Measurements from ENCODE around the gene DENND4A. TPM values are rescaled to one million over a fixed set of nuclear protein-coding genes. Genes with fewer than 3 reads are reported as not detected.

The DENND4A gene
- total and polyA plus RNA-seq, 2 of the 4 experiments (the other 2 are of a cell fraction), result 4.1 to 17.7 TPM

- no TSS peak for BruUV-seq (replicated peaks)
- H2AK5ac ChIP-seq (ENCODE audit: low read depth, low read length), result no peak overlapping the region
- no peak overlapping the region for H3K23ac ChIP-seq (ENCODE audit: low read depth, low read length)
- no peak overlapping the region for H3K9ac ChIP-seq (ENCODE audit: low read depth, low read length)
- H3K9me1 ChIP-seq (ENCODE audit: insufficient read depth, low read length), result peaks cover 5% of the 10 kb centered on the region; the same call in 1 of the 2 replicates
- no peak overlapping the region for H3K27ac ChIP-seq (ENCODE audit: insufficient read depth, low read length)
- H3K4me2 ChIP-seq (ENCODE audit: low read depth, low read length), result no peak overlapping the region
- no peaks in the 10 kb centered on the region for H3K9me3 ChIP-seq (ENCODE audit: control insufficient read depth, insufficient read depth, low read length)
- H3K14ac ChIP-seq (replicated peaks; ENCODE audit: low read depth, low read length), result no peak overlapping the region
- peaks cover 24 to 44% of the 10 kb centered on the region in 2 experiments for H3K79me1 ChIP-seq (ENCODE audit: low read depth in 1 of 2, low read length in 2 of 2)
- CTCF ChIA-PET, result no interaction called here
- DNase-seq (no peak), ATAC-seq (ENCODE audit: low read depth) (no peak)
- no peak overlapping the region for H2BK15ac ChIP-seq (ENCODE audit: low read depth, low read length)
- H3K4me1 ChIP-seq (ENCODE audit: control insufficient read depth, insufficient read depth, low read length), result no peaks in the 10 kb centered on the region
- H2BK5ac ChIP-seq (ENCODE audit: low read depth, low read length, poor library complexity, severe bottlenecking), result no peak overlapping the region
- dilution Hi-C loops (cut with HindIII; ENCODE audit: low sequenced_read_pairs, unreplicated experiment), result no loop called here
- no peaks in the 10 kb centered on the region for H3K27me3 ChIP-seq (ENCODE audit: control insufficient read depth, insufficient read depth, low read length)
- TF ChIP-seq USF2 (IDR thresholded peaks at IDR 0.05; ENCODE audit: low read depth, low read length), result no peak
- TF ChIP-seq MXI1 (IDR thresholded peaks at IDR 0.05; ENCODE audit: borderline replicate concordance, low read depth, low read length), result no peak
- no peak for TF ChIP-seq ELK1 (IDR thresholded peaks at IDR 0.05; ENCODE audit: borderline replicate concordance, low read depth, low read length)
- TF ChIP-seq BHLHE40 (IDR thresholded peaks at IDR 0.05; ENCODE audit: low read depth, low read length), result no peak
- TF ChIP-seq MAFK (IDR thresholded peaks at IDR 0.05; ENCODE audit: low read depth, low read length), result no peak
- no peak for TF ChIP-seq CEBPB (IDR thresholded peaks at IDR 0.05; ENCODE audit: low read depth, low read length)
- no peak for TF ChIP-seq CHD1 (IDR thresholded peaks at IDR 0.05; ENCODE audit: low read depth, low read length)
- TF ChIP-seq MAZ (IDR thresholded peaks at IDR 0.05; ENCODE audit: borderline replicate concordance, low read depth, low read length), result no peak
- no peak for TF ChIP-seq FOS (IDR thresholded peaks at IDR 0.05; ENCODE audit: low read depth, low read length)
- no peak for TF ChIP-seq CTCF (conservative IDR thresholded peaks at IDR 0.05; ENCODE audit: low read depth, low read length)
- TF ChIP-seq SMC3 (IDR thresholded peaks at IDR 0.05; ENCODE audit: low read depth, low read length), result no peak
- no peak for TF ChIP-seq POLR2A (IDR thresholded peaks at IDR 0.05; ENCODE audit: low read depth, low read length)
- no peak overlapping the region for H3K56ac ChIP-seq (ENCODE audit: extremely low read depth, insufficient read depth, low read length)
- H4K5ac ChIP-seq (ENCODE audit: low read depth, low read length), result no peak overlapping the region
- H4K20me1 ChIP-seq (ENCODE audit: insufficient read depth, low read length), result no peaks in the 10 kb centered on the region; the same call in 1 of the 2 replicates
- H2AFZ ChIP-seq (replicated peaks; ENCODE audit: low read length, poor library complexity), result no peak overlapping the region
- H3K4ac ChIP-seq (ENCODE audit: low read depth, low read length), result no peak overlapping the region
- no peak overlapping the region for H3K18ac ChIP-seq (ENCODE audit: low read depth, low read length)
- H2BK120ac ChIP-seq (ENCODE audit: low read depth, low read length), result no peak overlapping the region
- 100% methylated on average over 3 of the region's 6 CpGs; no CpG with 5 or more reads in 1 of the 2 experiments for WGBS, 2 experiments (ENCODE audit: extremely low coverage in 2 of 2, insufficient read length in 1 of 2)
- H4K91ac ChIP-seq (ENCODE audit: insufficient read depth, low read depth, low read length), result no peak overlapping the region
- in situ Hi-C loops (cut with MboI; ENCODE audit: low sequenced_read_pairs), result no loop called here
- POLR2A ChIA-PET (ENCODE audit: unreplicated experiment), result no interaction called here
- H2AK9ac ChIP-seq (replicated peaks; ENCODE audit: low read depth, low read length, poor library complexity), result no peak overlapping the region
- no peak overlapping the region for H2BK20ac ChIP-seq (ENCODE audit: low read depth, low read length)
- intact Hi-C loops (cut with micrococcal nuclease), result loop anchor here (1.0 kb wide), 1 partner anchor 10 kb away; no protein-coding TSS in a partner anchor
- no peak overlapping the region for H3K4me3 ChIP-seq (ENCODE audit: insufficient read depth, low read depth, low read length)
- no peak overlapping the region for H4K8ac ChIP-seq (ENCODE audit: low read depth in 2 of 2, low read length in 2 of 2)
- no peaks in the 10 kb centered on the region for H3K36me3 ChIP-seq (ENCODE audit: control insufficient read depth, insufficient read depth, low read length)
Measured at GRCh38 chr15:65777843-65778242, 14.2 kb downstream of the DENND4A start.
